Cardiac muscle cell (in vitro differentiated cells and primary cell): ENCODE data around the gene NENF. TPM values are rescaled to one million over a fixed set of nuclear protein-coding genes. Genes with fewer than 3 reads are reported as not detected.
"Not testable (repeated sequence)": the region's sequence is repeated elsewhere in the genome, so short reads cannot be mapped to it uniquely, and the experiment has no call there.

Experiments
- DNase-seq, 2 donors: peaks; one replicate each; pipeline versions ENCODE4 v3.0.0 to v3.0.0-alpha.2; 2010 to 2017; ENCODE audit warnings: low read depth in 1 of 2, low spot score in 1 of 2
- H3K27ac ChIP-seq: fragments of 200-600 bp; sonication (generic); 2 replicates; pipeline ENCODE4 v1.5.1; 2016
- H3K27me3 ChIP-seq: fragments of 200-600 bp; sonication (generic); 2 replicates; pipeline ENCODE4 v1.6.0; 2016; ENCODE audit warnings: control low read depth
- H3K36me3 ChIP-seq: fragments of 200-600 bp; sonication (generic); 2 replicates; pipeline ENCODE4 v1.5.1; 2016; ENCODE audit warnings: control low read depth
- H3K4me1 ChIP-seq: fragments of 200-600 bp; sonication (generic); 2 replicates; pipeline ENCODE4 v1.8.1; 2017; ENCODE audit warnings: low read depth, mild to moderate bottlenecking, mixed run types
- H3K4me3 ChIP-seq: fragments of 200-600 bp; sonication (generic); 2 replicates; pipeline ENCODE4 v1.5.1; 2016; ENCODE audit warnings: mild to moderate bottlenecking
- H3K9me3 ChIP-seq: fragments of 200-600 bp; sonication (generic); 2 replicates; pipeline ENCODE4 v1.5.1; 2017; ENCODE audit warnings: low read depth, mild to moderate bottlenecking, control low read depth
- polyA plus RNA-seq: library from polyadenylated mRNA; unstranded; fragments of >200 nt; fragmentation: Nextera tagmentation; extraction: Ambion mirVana; gene quantifications from 2 replicates; pipeline ENCODE4 v1.2.1, GENCODE V29; 2016
- total RNA-seq: library from RNA; depleted of rRNA; stranded (reverse); fragments of >200 nt; gene quantifications from 2 replicates; pipeline ENCODE4 v1.2.3, GENCODE V29; 2016
- TF ChIP-seq, protein P1 (sequence below): IDR thresholded peaks from 2 replicates; pipeline ENCODE4 v1.5.1; 2012; ENCODE audit warnings: low read depth, mild to moderate bottlenecking, low read length

NENF gene
- total and polyA plus RNA-seq, 2 experiments from 2014 or later, result 23.7 to 34.6 TPM

GRCh38 chr1:212477014-212477679, 44.4 kb downstream of the NENF start:
- peak; percentile 89 to 90 for DNase-seq
- Histone ChIP-seq H3K27me3 (no peaks in the 10 kb centered on the region), H3K9me3 (no peaks in the 10 kb centered on the region), H3K4me3 (no peak overlapping the region), H3K4me1 (no peaks in the 10 kb centered on the region), H3K36me3 (no peaks in the 10 kb centered on the region), H3K27ac (no peak overlapping the region)
- TF ChIP-seq, protein P1, sequence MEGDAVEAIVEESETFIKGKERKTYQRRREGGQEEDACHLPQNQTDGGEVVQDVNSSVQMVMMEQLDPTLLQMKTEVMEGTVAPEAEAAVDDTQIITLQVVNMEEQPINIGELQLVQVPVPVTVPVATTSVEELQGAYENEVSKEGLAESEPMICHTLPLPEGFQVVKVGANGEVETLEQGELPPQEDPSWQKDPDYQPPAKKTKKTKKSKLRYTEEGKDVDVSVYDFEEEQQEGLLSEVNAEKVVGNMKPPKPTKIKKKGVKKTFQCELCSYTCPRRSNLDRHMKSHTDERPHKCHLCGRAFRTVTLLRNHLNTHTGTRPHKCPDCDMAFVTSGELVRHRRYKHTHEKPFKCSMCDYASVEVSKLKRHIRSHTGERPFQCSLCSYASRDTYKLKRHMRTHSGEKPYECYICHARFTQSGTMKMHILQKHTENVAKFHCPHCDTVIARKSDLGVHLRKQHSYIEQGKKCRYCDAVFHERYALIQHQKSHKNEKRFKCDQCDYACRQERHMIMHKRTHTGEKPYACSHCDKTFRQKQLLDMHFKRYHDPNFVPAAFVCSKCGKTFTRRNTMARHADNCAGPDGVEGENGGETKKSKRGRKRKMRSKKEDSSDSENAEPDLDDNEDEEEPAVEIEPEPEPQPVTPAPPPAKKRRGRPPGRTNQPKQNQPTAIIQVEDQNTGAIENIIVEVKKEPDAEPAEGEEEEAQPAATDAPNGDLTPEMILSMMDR, result peak; percentile 95

- TF ChIP-seq, protein P1, result no peak
- no peak for DNase-seq
- no peaks in the 10 kb centered on the region for H3K36me3 ChIP-seq
- no peaks in the 10 kb centered on the region for H3K27me3 ChIP-seq
- H3K27ac ChIP-seq, result no peak overlapping the region
- H3K4me1 ChIP-seq, result no peaks in the 10 kb centered on the region
- H3K9me3 ChIP-seq, result no peaks in the 10 kb centered on the region
- no peak overlapping the region for H3K4me3 ChIP-seq
Measured at GRCh38 chr1:212477680-212478466, 45.2 kb downstream of the NENF start.

- TF ChIP-seq, protein P1, result no peak
- Histone ChIP-seq H3K4me3 (no peak overlapping the region), H3K9me3 (no peaks in the 10 kb centered on the region), H3K4me1 (no peaks in the 10 kb centered on the region), H3K27me3 (no peaks in the 10 kb centered on the region), H3K36me3 (no peaks in the 10 kb centered on the region), H3K27ac (no peak overlapping the region)
- no peak for DNase-seq
Measured at GRCh38 chr1:212478467-212479025, 45.8 kb downstream of the NENF start.

DNA sequence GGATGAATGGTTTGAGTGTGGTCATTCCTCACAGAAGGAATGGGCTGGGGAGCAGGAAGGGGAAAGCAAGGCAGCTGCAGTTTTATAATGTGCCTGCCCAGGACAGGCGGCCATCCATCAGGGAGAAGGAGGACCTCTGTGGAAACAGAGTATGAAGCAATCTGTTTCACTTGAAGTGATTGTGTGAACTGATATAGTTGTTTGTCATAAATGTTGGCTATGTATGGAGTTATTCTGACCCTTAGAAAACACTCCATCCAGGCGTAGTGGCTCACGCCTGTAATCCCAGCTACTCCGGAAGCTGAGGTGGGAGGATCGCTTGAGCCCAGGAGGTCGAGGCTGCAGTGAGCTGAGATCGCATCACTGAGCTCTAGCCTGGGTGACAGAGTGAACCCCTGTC, 46.5 kb downstream of the NENF start:
- TF ChIP-seq, protein P1, result no peak
- H3K27ac ChIP-seq, result no peak overlapping the region
- no peak overlapping the region for H3K4me3 ChIP-seq
- H3K4me1 ChIP-seq, result no peaks in the 10 kb centered on the region
- no peaks in the 10 kb centered on the region for H3K27me3 ChIP-seq
- H3K9me3 ChIP-seq, result no peaks in the 10 kb centered on the region
- no peaks in the 10 kb centered on the region for H3K36me3 ChIP-seq
- DNase-seq, result no peak

DNA sequence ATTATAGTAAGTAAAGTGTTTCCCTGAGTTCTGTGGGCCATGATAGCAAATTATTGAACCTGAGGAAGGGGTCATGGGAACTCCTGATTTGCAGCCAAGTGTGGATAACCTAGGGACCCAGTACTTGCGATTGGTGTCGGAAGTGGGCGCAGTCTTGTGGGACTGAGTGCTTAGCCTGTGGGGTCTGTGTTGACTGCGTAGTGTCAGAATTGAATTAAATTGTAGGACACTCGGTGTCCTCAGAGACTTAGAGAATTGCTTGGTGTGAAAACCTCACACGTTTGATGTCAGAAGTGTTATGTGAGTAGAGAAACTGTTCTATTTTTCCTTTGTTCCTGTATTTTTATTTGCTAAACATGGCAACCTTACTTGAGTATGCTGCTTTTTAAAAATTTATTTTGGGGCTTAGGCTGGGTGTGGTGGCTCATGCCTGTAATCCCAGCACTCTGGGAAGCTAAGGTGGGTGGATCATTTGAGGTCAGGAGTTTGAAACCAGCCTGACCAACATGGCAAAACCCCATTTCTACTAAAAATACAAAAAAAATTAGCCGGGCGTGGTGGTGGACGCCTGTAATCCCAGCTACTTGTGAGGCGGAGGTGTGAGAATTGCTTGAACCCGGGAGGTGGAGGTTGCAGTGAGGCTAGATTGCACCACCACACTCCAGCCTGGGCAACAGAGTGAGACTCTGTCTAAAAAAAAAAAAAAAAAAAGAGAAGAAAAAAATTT, 48.2 kb downstream of the NENF start:
- H3K27ac ChIP-seq, H3K36me3 ChIP-seq, H3K4me3 ChIP-seq, DNase-seq, H3K9me3 ChIP-seq, H3K27me3 ChIP-seq: not testable (repeated sequence)
- H3K4me1 ChIP-seq, result peaks cover 12% of the 10 kb centered on the region
